ENCODE results near the gene GAREM2. TPM values are rescaled to one million over a fixed set of nuclear protein-coding genes. Genes with fewer than 3 reads are reported as not detected.

The GAREM2 gene
- total RNA-seq, 2 donors from 2014 or later = 3.6 to 6.5 TPM

- Mint-ChIP-seq H3K27ac (no peak overlapping the region), H3K4me3 (peak overlapping the region; percentile 88), H3K36me3 (ENCODE audit: low read depth) (no peaks in the 10 kb centered on the region), H3K4me1 (peaks cover 19% of the 10 kb centered on the region), H3K27me3 (peaks cover 33% of the 10 kb centered on the region)
- DNase-seq = no peak
- no peak for ATAC-seq
- H3K9me3 ChIP-seq (ENCODE audit: control insufficient read depth, low read length, poor library complexity, severe bottlenecking) = no peaks in the 10 kb centered on the region
Observed at GRCh38 chr2:26174691-26175465, 2.0 kb downstream of the GAREM2 start.

DNA sequence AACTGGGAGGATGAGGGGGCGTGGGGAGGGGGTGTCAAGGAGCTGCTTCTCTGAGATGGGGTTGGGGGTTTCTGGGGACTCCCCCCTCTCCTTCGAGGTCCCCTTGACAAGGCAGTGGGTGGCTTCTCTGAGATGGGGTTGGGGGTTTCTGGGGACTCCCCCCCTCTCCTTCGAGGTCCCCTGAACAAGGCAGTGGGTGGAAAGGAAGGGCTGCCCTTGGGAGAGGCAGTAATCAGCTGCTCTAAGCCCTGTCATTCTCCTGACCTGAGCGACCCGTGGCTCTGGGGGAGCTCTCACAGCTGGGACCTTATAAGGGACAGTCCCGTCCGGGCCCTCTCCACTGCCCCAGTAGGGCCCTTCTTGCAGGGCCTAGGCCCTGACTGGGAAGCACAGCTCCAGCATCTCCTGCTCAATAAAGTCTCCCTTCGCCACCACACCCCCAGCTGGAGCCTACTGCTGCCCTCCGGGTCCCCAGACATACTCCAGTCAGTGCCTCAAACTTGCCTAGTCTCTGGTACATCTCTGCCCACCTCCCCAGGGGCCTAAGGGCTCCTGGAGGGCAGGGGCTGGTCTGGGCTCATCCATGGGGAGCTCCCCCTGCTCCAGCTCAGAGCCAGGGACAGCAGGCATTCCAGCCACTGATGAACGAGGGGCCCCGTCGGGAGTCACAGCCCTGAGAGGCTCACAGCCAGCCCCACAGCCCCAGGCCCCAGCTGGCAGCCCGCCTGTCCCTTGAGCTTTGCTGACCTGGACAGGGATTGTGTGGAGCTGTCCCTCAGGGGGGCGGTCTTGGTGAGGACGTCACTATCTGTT lies 2.8 kb downstream of the GAREM2 start:
- Mint-ChIP-seq H3K27me3 (peaks cover 40% of the 10 kb centered on the region), H3K4me1 (peaks cover 22% of the 10 kb centered on the region), H3K36me3 (ENCODE audit: low read depth) (no peaks in the 10 kb centered on the region), H3K27ac (no peak overlapping the region), H3K4me3 (no peak overlapping the region)
- no peaks in the 10 kb centered on the region for H3K9me3 ChIP-seq (ENCODE audit: control insufficient read depth, low read length, poor library complexity, severe bottlenecking)
- ATAC-seq (no peak), DNase-seq (no peak)

- Mint-ChIP-seq H3K4me3 (no peak overlapping the region), H3K4me1 (peaks cover 24% of the 10 kb centered on the region), H3K27ac (no peak overlapping the region), H3K27me3 (peaks cover 41% of the 10 kb centered on the region), H3K36me3 (ENCODE audit: low read depth) (peaks cover 2% of the 10 kb centered on the region)
- DNase-seq = no peak
- no peaks in the 10 kb centered on the region for H3K9me3 ChIP-seq (ENCODE audit: control insufficient read depth, low read length, poor library complexity, severe bottlenecking)
- ATAC-seq = no peak
Observed at GRCh38 chr2:26176279-26176615, 3.4 kb downstream of the GAREM2 start.

GRCh38 chr2:26177122-26177521 lies 4.2 kb downstream of the GAREM2 start:
- H3K9me3 ChIP-seq (ENCODE audit: control insufficient read depth, low read length, poor library complexity, severe bottlenecking) = no peaks in the 10 kb centered on the region
- H3K4me3 Mint-ChIP-seq = no peak overlapping the region
- peaks cover 21% of the 10 kb centered on the region for H3K4me1 Mint-ChIP-seq
- H3K36me3 Mint-ChIP-seq (ENCODE audit: low read depth) = peaks cover 3% of the 10 kb centered on the region
- H3K27me3 Mint-ChIP-seq = peaks cover 35% of the 10 kb centered on the region
- H3K27ac Mint-ChIP-seq = no peak overlapping the region
- ATAC-seq = no peak
- no peak for DNase-seq

GRCh38 chr2:26178246-26178645 lies 5.4 kb downstream of the GAREM2 start:
- Mint-ChIP-seq H3K4me3 (peak overlapping the region; percentile 74), H3K27me3 (peaks cover 33% of the 10 kb centered on the region), H3K27ac (no peak overlapping the region), H3K36me3 (ENCODE audit: low read depth) (peaks cover 3% of the 10 kb centered on the region), H3K4me1 (peaks cover 18% of the 10 kb centered on the region)
- ATAC-seq (no peak), DNase-seq (no peak)
- H3K9me3 ChIP-seq (ENCODE audit: control insufficient read depth, low read length, poor library complexity, severe bottlenecking) = no peaks in the 10 kb centered on the region

DNA sequence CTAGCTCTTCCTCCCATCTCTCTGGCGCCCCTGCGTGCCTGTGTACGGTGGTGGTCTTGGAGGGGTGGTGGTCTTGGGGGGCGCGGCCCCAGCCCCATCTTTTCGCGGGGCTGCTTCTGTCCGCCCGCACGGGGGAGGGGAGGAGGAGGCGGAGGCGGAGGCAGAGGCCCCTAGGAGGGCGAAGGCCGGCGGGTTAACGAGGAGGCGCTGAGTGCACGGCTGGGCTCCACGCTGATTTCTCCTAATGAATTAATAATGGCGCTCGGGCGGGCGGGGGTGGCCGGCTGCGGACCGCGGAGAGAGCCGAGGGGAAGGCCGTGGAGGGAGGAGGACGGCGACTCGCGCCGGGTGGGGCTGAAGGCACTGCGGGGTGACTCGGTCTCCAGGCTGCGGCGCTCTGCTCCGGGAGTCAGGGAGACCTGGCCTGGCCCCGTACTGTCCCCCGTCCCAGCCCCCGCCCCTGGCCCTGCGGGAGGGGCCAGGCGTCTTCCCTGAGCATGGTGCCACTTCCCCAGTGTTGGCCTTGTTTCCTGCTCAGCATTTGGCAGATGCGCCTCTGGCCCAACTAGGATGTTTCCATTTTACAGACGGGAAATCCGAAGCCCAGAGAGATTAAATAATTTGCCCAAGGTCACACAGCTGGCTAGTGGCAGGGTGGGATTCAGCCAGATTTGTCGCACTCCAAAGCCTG lies 6.0 kb downstream of the GAREM2 start:
- Mint-ChIP-seq H3K27ac (no peak overlapping the region), H3K36me3 (ENCODE audit: low read depth) (peaks cover 3% of the 10 kb centered on the region), H3K4me1 (peaks cover 19% of the 10 kb centered on the region), H3K4me3 (peak overlapping the region; percentile 74), H3K27me3 (peaks cover 33% of the 10 kb centered on the region)
- DNase-seq = no peak
- H3K9me3 ChIP-seq (ENCODE audit: control insufficient read depth, low read length, poor library complexity, severe bottlenecking) = no peaks in the 10 kb centered on the region
- peak; percentile 71 for ATAC-seq

- ATAC-seq (no peak), DNase-seq (no peak)
- Mint-ChIP-seq H3K36me3 (ENCODE audit: low read depth) (peaks cover 3% of the 10 kb centered on the region), H3K27me3 (peaks cover 28% of the 10 kb centered on the region), H3K4me3 (peak overlapping the region; percentile 74), H3K4me1 (peaks cover 16% of the 10 kb centered on the region), H3K27ac (no peak overlapping the region)
- no peaks in the 10 kb centered on the region for H3K9me3 ChIP-seq (ENCODE audit: control insufficient read depth, low read length, poor library complexity, severe bottlenecking)
Observed at GRCh38 chr2:26179446-26179913, 6.6 kb downstream of the GAREM2 start.

DNA sequence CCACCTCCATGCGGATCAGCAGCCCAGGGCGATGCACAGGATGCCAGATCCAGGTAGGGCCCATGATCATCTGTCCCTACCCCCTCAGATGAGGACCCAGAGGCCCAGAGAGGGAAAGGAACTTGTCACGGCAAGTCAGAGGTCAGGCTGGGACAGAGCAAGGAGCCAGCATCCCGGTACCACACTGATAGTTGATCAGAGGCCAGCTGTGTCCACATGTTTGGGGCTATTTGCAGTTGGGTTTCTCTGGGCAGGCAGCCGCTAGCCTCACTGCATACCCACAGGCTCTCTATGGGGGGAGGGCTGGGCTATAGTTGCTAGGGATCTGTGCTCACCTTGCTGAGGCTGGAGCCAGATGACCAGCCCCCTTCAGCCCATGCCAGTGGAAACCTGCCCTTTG lies 9.6 kb downstream of the GAREM2 start:
- DNase-seq = no peak
- no peaks in the 10 kb centered on the region for H3K9me3 ChIP-seq (ENCODE audit: control insufficient read depth, low read length, poor library complexity, severe bottlenecking)
- Mint-ChIP-seq H3K36me3 (ENCODE audit: low read depth) (peaks cover 3% of the 10 kb centered on the region), H3K27ac (no peak overlapping the region), H3K4me3 (no peak overlapping the region), H3K27me3 (peaks cover 16% of the 10 kb centered on the region), H3K4me1 (peaks cover 24% of the 10 kb centered on the region)
- no peak for ATAC-seq

- no peak for DNase-seq
- H3K27me3 Mint-ChIP-seq = peaks cover 16% of the 10 kb centered on the region
- peaks cover 24% of the 10 kb centered on the region for H3K4me1 Mint-ChIP-seq
- no peak overlapping the region for H3K27ac Mint-ChIP-seq
- no peak for ATAC-seq
- H3K4me3 Mint-ChIP-seq = peak overlapping the region; percentile 19
- no peaks in the 10 kb centered on the region for H3K9me3 ChIP-seq (ENCODE audit: control insufficient read depth, low read length, poor library complexity, severe bottlenecking)
- peaks cover 3% of the 10 kb centered on the region for H3K36me3 Mint-ChIP-seq (ENCODE audit: low read depth)
Observed at GRCh38 chr2:26182887-26183630, 10.2 kb downstream of the GAREM2 start.

GRCh38 chr2:26184121-26184520 lies 11.2 kb downstream of the GAREM2 start:
- H3K36me3 Mint-ChIP-seq (ENCODE audit: low read depth) = peaks cover 3% of the 10 kb centered on the region
- no peaks in the 10 kb centered on the region for H3K9me3 ChIP-seq (ENCODE audit: control insufficient read depth, low read length, poor library complexity, severe bottlenecking)
- peak overlapping the region; percentile 83 for H3K4me3 Mint-ChIP-seq
- no peak for ATAC-seq
- H3K27me3 Mint-ChIP-seq = peaks cover 16% of the 10 kb centered on the region
- no peak overlapping the region for H3K27ac Mint-ChIP-seq
- no peak for DNase-seq
- peaks cover 24% of the 10 kb centered on the region for H3K4me1 Mint-ChIP-seq

DNA sequence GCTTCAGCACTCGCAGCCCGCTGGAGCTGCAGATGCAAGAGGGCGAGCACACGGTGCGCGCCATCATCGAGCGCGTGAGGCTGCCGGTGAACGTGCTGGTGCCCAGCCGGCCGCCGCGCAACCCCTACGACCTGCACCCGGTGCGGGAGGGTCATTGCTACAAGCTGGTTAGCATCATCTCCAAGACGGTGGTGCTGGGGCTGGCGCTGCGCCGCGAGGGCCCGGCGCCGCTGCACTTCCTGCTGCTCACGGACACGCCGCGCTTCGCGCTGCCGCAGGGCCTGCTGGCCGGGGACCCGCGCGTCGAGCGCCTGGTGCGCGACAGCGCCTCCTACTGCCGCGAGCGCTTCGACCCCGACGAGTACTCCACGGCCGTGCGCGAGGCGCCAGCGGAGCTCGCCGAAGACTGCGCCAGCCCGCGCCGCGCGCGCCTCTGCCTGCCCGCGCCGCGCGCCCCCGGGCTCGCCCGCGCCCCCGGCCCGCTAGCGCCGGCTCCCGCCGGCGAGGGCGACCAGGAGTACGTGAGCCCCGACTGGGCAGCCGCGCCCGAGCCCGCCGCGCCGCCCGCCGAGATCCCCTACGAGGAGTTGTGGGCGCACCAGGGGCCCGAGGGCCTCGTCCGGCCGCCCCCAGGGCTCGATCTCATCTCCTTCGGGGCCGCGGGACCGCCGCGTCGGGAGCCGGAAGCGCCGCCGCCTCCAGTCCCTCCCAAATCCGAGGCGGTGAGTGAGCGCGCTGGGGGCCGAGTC lies 11.8 kb downstream of the GAREM2 start:
- ATAC-seq (peak; percentile 99), DNase-seq (peak; percentile 75 to 87 (median 78))
- no peaks in the 10 kb centered on the region for H3K9me3 ChIP-seq (ENCODE audit: control insufficient read depth, low read length, poor library complexity, severe bottlenecking)
- Mint-ChIP-seq H3K4me3 (peak overlapping the region; percentile 84), H3K27me3 (peaks cover 16% of the 10 kb centered on the region), H3K4me1 (peaks cover 23% of the 10 kb centered on the region), H3K27ac (no peak overlapping the region), H3K36me3 (ENCODE audit: low read depth) (peaks cover 3% of the 10 kb centered on the region)

DNA sequence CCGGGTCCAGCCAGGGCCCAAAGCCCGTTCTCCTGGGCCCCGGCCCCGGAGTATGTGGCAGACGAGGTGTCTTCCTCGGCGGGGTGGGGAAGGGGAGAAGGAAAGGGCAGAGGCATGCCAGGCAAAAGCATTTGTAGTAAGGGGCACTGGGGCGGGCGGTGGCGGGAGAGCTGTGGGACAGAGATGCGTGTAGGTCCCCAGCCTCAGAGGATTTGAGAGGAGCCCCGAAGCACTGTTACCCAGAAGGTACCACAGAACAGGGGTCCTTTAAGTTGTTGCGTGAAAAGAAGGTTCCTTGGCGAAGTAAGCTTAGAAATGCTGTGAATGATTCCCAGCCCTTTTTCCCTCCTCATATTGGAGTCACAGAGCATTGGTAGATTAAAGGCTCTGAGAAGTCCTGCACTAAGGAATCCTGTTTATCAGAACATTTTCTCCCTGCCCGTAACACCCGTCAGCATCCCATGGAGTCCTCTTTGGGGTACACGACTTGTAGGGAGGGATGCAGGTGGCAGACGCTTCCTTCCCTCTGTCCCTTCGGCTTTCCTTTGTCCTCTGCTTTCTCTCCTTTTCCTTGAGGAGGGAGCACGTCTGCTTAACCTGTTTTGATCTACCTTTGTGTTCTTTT lies 12.5 kb downstream of the GAREM2 start:
- Mint-ChIP-seq H3K27me3 (peaks cover 11% of the 10 kb centered on the region), H3K27ac (no peak overlapping the region), H3K4me1 (peaks cover 20% of the 10 kb centered on the region), H3K36me3 (ENCODE audit: low read depth) (peaks cover 3% of the 10 kb centered on the region), H3K4me3 (peak overlapping the region; percentile 84)
- ATAC-seq (no peak), DNase-seq (no peak)
- no peaks in the 10 kb centered on the region for H3K9me3 ChIP-seq (ENCODE audit: control insufficient read depth, low read length, poor library complexity, severe bottlenecking)

All from T-helper 17 cell (primary cell).